GM21717 (cell line): ENCODE data around the gene SMIM44.

Experiments used
- ATAC-seq: cut with Tn5 transposase; IDR thresholded peaks from one replicate; pipeline ENCODE4 v1.9.1; 2021; ENCODE audit warnings: mild to moderate bottlenecking, moderate library complexity; ENCODE audit not compliant: unreplicated experiment

The SMIM44 gene

DNA sequence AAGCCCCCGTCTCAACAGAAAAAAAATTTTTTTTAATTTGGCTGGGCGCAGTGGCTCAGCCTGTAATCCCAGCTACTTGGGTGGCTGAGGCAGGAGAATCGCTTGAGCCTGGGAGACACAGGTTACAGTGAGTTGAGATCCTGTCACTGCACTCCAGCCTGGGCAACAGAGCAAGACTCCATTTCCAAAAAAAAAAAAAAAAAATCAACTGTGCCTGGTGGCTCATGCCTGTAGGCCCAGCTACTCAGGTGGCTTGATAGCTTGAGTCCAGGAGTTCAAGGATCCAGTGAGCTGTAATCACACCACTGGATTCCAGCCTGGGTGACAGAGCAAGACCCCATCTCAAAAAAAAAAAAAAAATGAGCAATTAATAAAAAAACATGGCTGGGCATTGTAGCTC, 18.5 kb upstream of the SMIM44 start:
- no peak for ATAC-seq

GRCh38 chr19:3500429-3501101, 17.3 kb upstream of the SMIM44 start, which contains the start of gene DOHH:
TSS of gene DOHH (minus strand) at chr19:3500674. CDS start at chr19:3496814, 3,860 bp downstream.
- peak; percentile 68 for ATAC-seq

GRCh38 chr19:3499738-3500428, 16.6 kb upstream of the SMIM44 start:
- no peak for ATAC-seq

- ATAC-seq = no peak
These were observed 14.7 kb upstream of the SMIM44 start for GRCh38 chr19:3497757-3498520.

GRCh38 chr19:3496392-3497273, 13.4 kb upstream of the SMIM44 start:
- no peak for ATAC-seq

GRCh38 chr19:3494559-3494958, 11.3 kb upstream of the SMIM44 start:
- ATAC-seq = no peak

- no peak for ATAC-seq
These were observed 10.8 kb upstream of the SMIM44 start for GRCh38 chr19:3494051-3494450.

DNA sequence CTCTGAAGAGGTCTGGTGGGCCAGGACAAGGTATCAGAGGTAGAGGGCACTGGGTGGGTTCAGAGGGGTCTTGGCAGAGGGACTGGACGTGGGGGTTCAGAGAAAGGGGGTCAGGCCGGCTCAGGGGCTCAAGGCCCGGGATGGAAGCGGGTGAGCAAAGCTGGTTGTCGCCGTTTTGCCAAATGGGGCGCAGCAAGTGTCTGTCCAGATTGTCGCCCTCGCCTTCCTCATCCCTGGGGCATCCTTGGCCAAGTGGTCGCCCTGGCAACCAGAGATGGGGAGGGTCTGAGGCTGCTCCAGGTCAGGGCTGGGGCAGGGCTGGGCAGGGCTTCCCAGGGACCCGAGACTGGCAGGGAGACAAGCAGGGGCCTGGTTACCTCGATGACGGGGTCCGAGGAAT, 10.4 kb upstream of the SMIM44 start:
- no peak for ATAC-seq

GRCh38 chr19:3492919-3493318, 9.7 kb upstream of the SMIM44 start:
- ATAC-seq = no peak

GRCh38 chr19:3492131-3492839, 9.0 kb upstream of the SMIM44 start:
- ATAC-seq = no peak

GRCh38 chr19:3491396-3492119, 8.3 kb upstream of the SMIM44 start:
- no peak for ATAC-seq

DNA sequence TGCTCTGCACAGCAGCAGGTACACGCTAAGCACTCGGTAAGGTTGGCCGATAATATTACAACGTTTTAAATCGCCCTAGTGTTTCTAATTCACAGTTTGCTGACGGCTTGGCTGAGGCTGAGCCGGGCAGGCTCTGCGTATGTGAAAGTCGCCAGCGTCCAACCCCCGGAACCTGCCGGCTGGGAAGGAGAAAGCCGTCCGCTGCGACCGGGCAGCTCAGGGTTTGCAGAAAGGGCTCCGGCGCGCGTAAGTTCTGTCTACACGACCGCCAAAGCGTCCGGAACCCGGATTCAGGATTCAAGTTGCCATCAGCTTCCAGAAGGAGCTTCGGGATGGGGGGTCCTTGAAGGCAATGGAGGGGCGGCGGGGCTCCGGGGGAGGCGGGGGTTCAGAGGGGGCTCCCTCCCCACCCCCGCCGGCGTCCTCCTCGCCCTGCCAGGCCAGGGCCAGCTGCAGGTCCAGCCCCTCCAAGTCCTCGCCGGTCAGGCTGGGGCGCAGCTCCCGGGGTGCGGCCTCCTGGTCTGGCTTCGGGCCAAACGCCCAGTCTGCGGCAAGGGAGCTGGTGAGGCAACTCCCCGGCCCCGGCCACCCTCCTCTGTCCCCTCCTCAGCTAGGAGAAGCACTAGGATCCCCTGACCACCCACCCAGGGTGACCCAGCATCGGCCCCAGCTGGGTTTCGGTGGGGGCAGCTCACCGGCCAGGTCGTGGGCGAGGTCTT, 575 bp downstream of the SMIM44 start:
- ATAC-seq = no peak

- no peak for ATAC-seq
These were observed 1.8 kb downstream of the SMIM44 start for GRCh38 chr19:3481241-3482090.

DNA sequence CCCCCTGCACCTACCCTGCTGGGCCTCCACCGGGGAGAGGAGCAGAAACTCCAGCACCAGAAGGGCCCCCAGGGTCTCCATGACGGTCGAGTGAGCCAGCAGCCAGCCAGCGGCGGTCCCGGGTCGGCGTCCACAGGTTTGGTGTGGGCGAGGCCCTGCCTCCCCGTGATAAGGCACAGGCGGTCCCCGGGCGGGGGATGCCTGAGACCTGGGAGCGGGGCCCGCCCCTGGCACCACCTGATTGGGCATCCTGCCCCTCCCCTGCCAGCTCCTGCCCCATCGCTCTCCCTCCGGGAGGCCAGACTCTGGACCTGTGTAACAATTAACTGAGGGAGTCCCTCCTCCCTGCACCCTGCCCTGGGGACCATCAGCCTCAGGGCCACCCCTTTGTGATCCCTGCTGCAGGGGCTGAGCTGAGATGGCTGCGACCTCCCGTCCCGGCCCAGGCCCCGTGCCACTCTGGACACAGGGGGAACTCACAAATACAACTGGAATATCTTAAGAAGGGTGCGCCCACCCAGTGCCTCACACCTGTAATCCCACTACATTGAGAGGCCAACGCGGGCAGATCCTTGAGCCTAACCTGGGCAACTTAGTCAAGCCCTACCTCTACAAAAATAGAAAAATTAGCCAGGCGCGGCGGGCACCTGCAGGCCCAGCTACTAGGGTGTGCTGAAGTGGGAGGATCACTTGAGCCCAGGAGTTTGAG, 2.7 kb downstream of the SMIM44 start, which contains the start of gene SMIM24:
TSS of gene SMIM24 (minus strand) at position 143 of the 709 bp plus-strand sequence. CDS start at position 81, 62 bp downstream.
- no peak for ATAC-seq

- no peak for ATAC-seq
These were observed 3.4 kb downstream of the SMIM44 start for GRCh38 chr19:3479834-3480215.

GRCh38 chr19:3479177-3479833, 3.9 kb downstream of the SMIM44 start:
- no peak for ATAC-seq
